Hepatocyte (in vitro differentiated cells): ENCODE measurements around the gene LCORL. TPM values are rescaled to one million over a fixed set of nuclear protein-coding genes. Genes with fewer than 3 reads are reported as not detected.
"Not testable (repeated sequence)": the region's sequence is repeated elsewhere in the genome, so short reads cannot be mapped to it uniquely, and the experiment has no call there.

Source experiments
- DNase-seq: peaks from one replicate; pipeline ENCODE4 v3.0.0-alpha.2; 2016; ENCODE audit warnings: low spot score
- H2AFZ ChIP-seq: fragments of 200-600 bp; sonication (generic); 2 replicates; pipeline ENCODE4 v1.6.0; 2016; ENCODE audit warnings: antibody characterized with exemption, mild to moderate bottlenecking
- H3K27ac ChIP-seq: fragments of 200-600 bp; sonication (generic); 2 replicates; pipeline ENCODE4 v1.5.1; 2016; ENCODE audit warnings: mild to moderate bottlenecking
- H3K27me3 ChIP-seq: fragments of 200-600 bp; sonication (generic); 2 replicates; pipeline ENCODE4 v1.6.1; 2016
- H3K36me3 ChIP-seq: fragments of 200-600 bp; sonication (generic); replicated peaks from 2 replicates; pipeline ENCODE4 v1.5.1; 2016; ENCODE audit warnings: low read depth; ENCODE audit not compliant: insufficient read depth
- H3K4me1 ChIP-seq: fragments of 200-600 bp; sonication (generic); 2 replicates; pipeline ENCODE4 v1.5.1; 2016; ENCODE audit warnings: mild to moderate bottlenecking, moderate library complexity; ENCODE audit not compliant: insufficient read depth
- H3K4me2 ChIP-seq: fragments of 200-600 bp; sonication (generic); 2 replicates; pipeline ENCODE4 v1.6.0; 2016
- H3K4me3 ChIP-seq: fragments of 200-600 bp; sonication (generic); 2 replicates; pipeline ENCODE4 v1.5.1; 2016; ENCODE audit warnings: mild to moderate bottlenecking
- H3K79me2 ChIP-seq: fragments of 200-600 bp; sonication (generic); 2 replicates; pipeline ENCODE4 v1.6.0; 2017; ENCODE audit warnings: mild to moderate bottlenecking
- H3K9me2 ChIP-seq: fragments of 200-600 bp; sonication (generic); replicated peaks from 2 replicates; pipeline ENCODE4 v1.6.0; 2017; ENCODE audit warnings: mild to moderate bottlenecking; ENCODE audit not compliant: insufficient read depth
- H3K9me3 ChIP-seq: fragments of 200-600 bp; sonication (generic); 2 replicates; pipeline ENCODE4 v1.5.1; 2016; ENCODE audit warnings: low read depth, mild to moderate bottlenecking
- H4K20me1 ChIP-seq: fragments of 200-600 bp; sonication (generic); 2 replicates; pipeline ENCODE4 v1.6.0; 2016; ENCODE audit warnings: mild to moderate bottlenecking; ENCODE audit not compliant: insufficient read depth, poor library complexity, severe bottlenecking
- EZH2 ChIP-seq: fragments of 200-600 bp; sonication (generic); IDR thresholded peaks from 2 replicates; pipeline ENCODE4 v1.6.1; 2016; ENCODE audit warnings: antibody characterized with exemption, mild to moderate bottlenecking, borderline replicate concordance
- EZH2phosphoT487 ChIP-seq: fragments of 200-600 bp; sonication (generic); IDR thresholded peaks from one replicate; pipeline ENCODE4 v1.6.1; 2018; ENCODE audit warnings: antibody characterized with exemption, mild to moderate bottlenecking, low read depth, moderate library complexity; ENCODE audit not compliant: unreplicated experiment, severe bottlenecking
- WGBS: methylation state at CpG from one replicate; pipeline ENCODE4 v1.1.6; 2016; ENCODE audit warnings: low lambda C conversion rate; ENCODE audit errors: missing lambda C conversion rate; 5-methylcytosine and 5-hydroxymethylcytosine counted together
- polyA plus RNA-seq: library from polyadenylated mRNA; unstranded; fragments of >200 nt; fragmentation: Nextera tagmentation; extraction: Ambion mirVana; gene quantifications from 2 replicates; pipeline ENCODE4 v1.2.1, GENCODE V29; 2016
- total RNA-seq: library from RNA; depleted of rRNA; stranded (reverse); fragments of >200 nt; gene quantifications from 2 replicates; pipeline ENCODE4 v1.2.3, GENCODE V29; 2014
- TF ChIP-seq, protein P1 (sequence below): fragments of 200-600 bp; sonication (generic); IDR thresholded peaks from 2 replicates; pipeline ENCODE4 v1.5.1; 2016; ENCODE audit warnings: antibody characterized with exemption, mild to moderate bottlenecking; ENCODE audit not compliant: poor library complexity

LCORL gene
- total and polyA plus RNA-seq, 2 experiments from 2014 or later, result 9.4 to 19.6 TPM

- Histone ChIP-seq H4K20me1 (no peaks in the 10 kb centered on the region), H3K79me2 (no peaks in the 10 kb centered on the region), H3K9me2 (no peaks in the 10 kb centered on the region), H3K27me3 (no peaks in the 10 kb centered on the region), H3K4me1 (no peaks in the 10 kb centered on the region), H3K27ac (no peak overlapping the region), H3K4me3 (no peak overlapping the region), H3K36me3 (no peaks in the 10 kb centered on the region), H3K4me2 (no peak overlapping the region), H3K9me3 (no peaks in the 10 kb centered on the region), H2AFZ (no peak overlapping the region)
- no peak for DNase-seq
- no peak for TF ChIP-seq EZH2phosphoT487
- WGBS, result 94% methylated on average over 1 of the region's 1 CpG
These were observed 20.5 kb upstream of the LCORL start for GRCh38 chr4:18042012-18042411.

DNA sequence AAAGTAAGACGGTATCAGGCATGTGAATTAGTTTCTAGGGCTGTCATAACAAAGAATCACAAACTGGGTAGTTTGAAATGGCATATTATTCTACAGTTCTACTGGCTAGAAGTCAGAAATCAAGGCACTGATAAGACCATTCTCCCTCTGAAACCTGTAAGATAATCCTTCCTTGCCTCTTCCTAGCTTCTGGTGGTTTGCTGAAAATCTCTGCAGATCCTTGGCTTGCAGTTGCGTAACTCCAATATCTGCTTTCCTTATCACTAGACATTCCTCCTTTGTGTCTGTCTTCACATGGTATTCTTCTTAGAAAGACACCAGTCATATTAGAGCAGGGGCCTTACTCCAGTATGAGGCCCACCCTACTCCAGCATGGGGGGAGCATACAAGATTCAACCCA lies 19.6 kb upstream of the LCORL start:
- H3K79me2 ChIP-seq, result no peaks in the 10 kb centered on the region
- H2AFZ ChIP-seq, result no peak overlapping the region
- H3K27me3 ChIP-seq, result no peaks in the 10 kb centered on the region
- no peak overlapping the region for H3K4me3 ChIP-seq
- no peak overlapping the region for H3K4me2 ChIP-seq
- WGBS, result 64% methylated on average over 2 of the region's 2 CpGs
- H3K4me1 ChIP-seq, result no peaks in the 10 kb centered on the region
- no peaks in the 10 kb centered on the region for H3K36me3 ChIP-seq
- TF ChIP-seq EZH2 (no peak), EZH2phosphoT487 (no peak)
- TF ChIP-seq, protein P1, sequence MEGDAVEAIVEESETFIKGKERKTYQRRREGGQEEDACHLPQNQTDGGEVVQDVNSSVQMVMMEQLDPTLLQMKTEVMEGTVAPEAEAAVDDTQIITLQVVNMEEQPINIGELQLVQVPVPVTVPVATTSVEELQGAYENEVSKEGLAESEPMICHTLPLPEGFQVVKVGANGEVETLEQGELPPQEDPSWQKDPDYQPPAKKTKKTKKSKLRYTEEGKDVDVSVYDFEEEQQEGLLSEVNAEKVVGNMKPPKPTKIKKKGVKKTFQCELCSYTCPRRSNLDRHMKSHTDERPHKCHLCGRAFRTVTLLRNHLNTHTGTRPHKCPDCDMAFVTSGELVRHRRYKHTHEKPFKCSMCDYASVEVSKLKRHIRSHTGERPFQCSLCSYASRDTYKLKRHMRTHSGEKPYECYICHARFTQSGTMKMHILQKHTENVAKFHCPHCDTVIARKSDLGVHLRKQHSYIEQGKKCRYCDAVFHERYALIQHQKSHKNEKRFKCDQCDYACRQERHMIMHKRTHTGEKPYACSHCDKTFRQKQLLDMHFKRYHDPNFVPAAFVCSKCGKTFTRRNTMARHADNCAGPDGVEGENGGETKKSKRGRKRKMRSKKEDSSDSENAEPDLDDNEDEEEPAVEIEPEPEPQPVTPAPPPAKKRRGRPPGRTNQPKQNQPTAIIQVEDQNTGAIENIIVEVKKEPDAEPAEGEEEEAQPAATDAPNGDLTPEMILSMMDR, result no peak
- no peak overlapping the region for H3K27ac ChIP-seq
- H3K9me3 ChIP-seq, result no peaks in the 10 kb centered on the region
- H3K9me2 ChIP-seq, result no peaks in the 10 kb centered on the region
- DNase-seq, result no peak
- H4K20me1 ChIP-seq, result no peaks in the 10 kb centered on the region

GRCh38 chr4:18039113-18039512 lies 17.6 kb upstream of the LCORL start:
- H3K36me3 ChIP-seq, result no peaks in the 10 kb centered on the region

GRCh38 chr4:18036369-18036768 lies 14.8 kb upstream of the LCORL start:
- not testable (repeated sequence) for DNase-seq, H3K9me2 ChIP-seq, H3K79me2 ChIP-seq, H3K4me1 ChIP-seq, H3K27me3 ChIP-seq, H4K20me1 ChIP-seq, H3K4me3 ChIP-seq, H3K27ac ChIP-seq, H3K9me3 ChIP-seq, H2AFZ ChIP-seq, H3K36me3 ChIP-seq, H3K4me2 ChIP-seq
- WGBS, result 90% methylated on average over 10 of the region's 10 CpGs

More at GRCh38 chr4:18039113-18039512, 17.6 kb upstream of the LCORL start:
- Histone ChIP-seq H3K9me2 (no peaks in the 10 kb centered on the region), H3K9me3 (no peaks in the 10 kb centered on the region), H3K4me1 (no peaks in the 10 kb centered on the region), H3K4me2 (no peak overlapping the region), H3K79me2 (no peaks in the 10 kb centered on the region), H3K27me3 (no peaks in the 10 kb centered on the region), H3K27ac (no peak overlapping the region), H3K4me3 (no peak overlapping the region), H4K20me1 (no peaks in the 10 kb centered on the region), H2AFZ (no peak overlapping the region)
- DNase-seq, result no peak
- WGBS, result 93% methylated on average over 2 of the region's 2 CpGs
- TF ChIP-seq EZH2phosphoT487, result no peak
- TF ChIP-seq, protein P1, result no peak
- no peak for TF ChIP-seq EZH2

GRCh38 chr4:18034099-18034498 lies 12.5 kb upstream of the LCORL start:
- Histone ChIP-seq H3K27ac (no peak overlapping the region), H3K4me2 (no peak overlapping the region), H3K9me3 (no peaks in the 10 kb centered on the region), H3K4me1 (no peaks in the 10 kb centered on the region), H3K36me3 (no peaks in the 10 kb centered on the region), H3K9me2 (no peaks in the 10 kb centered on the region), H3K27me3 (no peaks in the 10 kb centered on the region), H3K4me3 (no peak overlapping the region), H2AFZ (no peak overlapping the region), H4K20me1 (no peaks in the 10 kb centered on the region), H3K79me2 (no peaks in the 10 kb centered on the region)
- TF ChIP-seq EZH2, result no peak
- 88% methylated on average over 2 of the region's 2 CpGs for WGBS
- DNase-seq, result no peak
